HEK293T (cell line): ENCODE measurements around the gene ZCCHC7.

ENCODE experiments used
- ARNT ChIP-seq: fragments of 450-650 bp; IDR thresholded peaks from 2 replicates; pipeline ENCODE4 v1.6.1; 2017; ENCODE audit warnings: mild to moderate bottlenecking
- BHLHE40 ChIP-seq: fragments of 450-650 bp; IDR thresholded peaks from 2 replicates; pipeline ENCODE4 v1.6.1; 2016; ENCODE audit warnings: mild to moderate bottlenecking, moderate library complexity, borderline replicate concordance
- CTBP1 ChIP-seq: fragments of 450-650 bp; IDR thresholded peaks from 2 replicates; pipeline ENCODE4 v1.6.1; 2016; ENCODE audit warnings: borderline replicate concordance
- ELF4 ChIP-seq: fragments of 450-650 bp; IDR thresholded peaks from 2 replicates; pipeline ENCODE4 v1.6.1; 2017; ENCODE audit warnings: antibody characterized with exemption
- FOXA1 ChIP-seq: fragments of 450-650 bp; IDR thresholded peaks from 2 replicates; pipeline ENCODE4 v1.6.1; 2016; ENCODE audit warnings: mild to moderate bottlenecking
- FOXM1 ChIP-seq: fragments of 450-650 bp; IDR thresholded peaks from 2 replicates; pipeline ENCODE4 v1.6.1; 2017; ENCODE audit warnings: mild to moderate bottlenecking, borderline replicate concordance
- LEF1 ChIP-seq: fragments of 450-650 bp; IDR thresholded peaks from 2 replicates; pipeline ENCODE4 v1.6.1; 2017; ENCODE audit warnings: mild to moderate bottlenecking, borderline replicate concordance
- NFRKB ChIP-seq: fragments of 450-650 bp; IDR thresholded peaks from 2 replicates; pipeline ENCODE4 v1.6.1; 2016; ENCODE audit warnings: mild to moderate bottlenecking, moderate library complexity
- SP1 ChIP-seq: fragments of 450-650 bp; IDR thresholded peaks from 2 replicates; pipeline ENCODE4 v1.6.1; 2017
- SUZ12 ChIP-seq: fragments of 450-650 bp; IDR thresholded peaks from 2 replicates; pipeline ENCODE4 v1.6.1; 2016; ENCODE audit warnings: mild to moderate bottlenecking
- TARDBP ChIP-seq: fragments of 450-650 bp; IDR thresholded peaks from 2 replicates; pipeline ENCODE4 v1.6.1; 2016
- TF ChIP-seq, protein P1 (sequence below): fragments of 450-650 bp; IDR thresholded peaks from 2 replicates; pipeline ENCODE4 v1.6.1; 2016

DNA sequence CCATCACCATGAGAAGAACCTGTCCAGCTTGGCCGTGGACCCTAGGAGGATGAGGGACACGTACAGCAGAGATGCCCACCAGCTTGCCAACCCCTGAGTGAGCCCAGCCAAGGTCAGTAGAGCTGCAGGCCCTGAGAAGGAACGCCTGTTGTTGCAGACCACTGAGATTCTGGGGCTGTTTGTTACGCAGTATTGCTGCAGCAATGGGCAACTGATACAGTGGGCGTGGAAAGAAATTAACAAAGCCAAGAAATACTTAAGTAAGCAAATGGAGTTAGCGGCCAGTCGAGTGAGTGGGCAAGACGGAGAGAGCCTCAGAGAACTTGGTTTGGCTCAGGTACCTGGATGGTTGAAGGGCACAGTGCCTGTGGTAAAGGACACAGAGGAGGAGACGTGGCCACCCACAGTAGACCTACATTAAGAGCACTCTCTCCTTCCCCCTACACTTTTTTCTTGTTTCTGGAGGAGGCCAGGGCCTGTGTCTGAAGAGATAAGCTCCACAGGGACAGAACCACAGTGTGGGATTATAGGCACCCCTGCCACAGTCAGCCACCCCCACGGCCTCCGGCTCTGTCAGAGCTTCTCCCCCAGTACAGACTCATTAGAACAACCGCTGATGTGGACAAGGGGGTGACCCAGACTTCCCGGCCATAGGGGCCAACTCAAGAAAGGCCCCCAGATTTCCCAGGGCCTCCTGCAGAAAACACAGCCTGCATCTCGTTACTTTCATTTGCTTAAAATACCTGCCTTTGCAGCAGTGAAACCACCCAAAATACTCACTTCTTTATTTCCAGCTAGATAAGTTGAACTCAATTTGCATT, 262.0 kb downstream of the ZCCHC7 start:
- no peak for TF ChIP-seq FOXM1
- no peak for TF ChIP-seq BHLHE40
- no peak for TF ChIP-seq CTBP1
- no peak for TF ChIP-seq SUZ12
- no peak for TF ChIP-seq TARDBP
- TF ChIP-seq FOXA1, result no peak
- no peak for TF ChIP-seq ELF4
- TF ChIP-seq ARNT, result no peak
- no peak for TF ChIP-seq LEF1
- TF ChIP-seq SP1, result no peak
- no peak for TF ChIP-seq NFRKB
- TF ChIP-seq, protein P1, sequence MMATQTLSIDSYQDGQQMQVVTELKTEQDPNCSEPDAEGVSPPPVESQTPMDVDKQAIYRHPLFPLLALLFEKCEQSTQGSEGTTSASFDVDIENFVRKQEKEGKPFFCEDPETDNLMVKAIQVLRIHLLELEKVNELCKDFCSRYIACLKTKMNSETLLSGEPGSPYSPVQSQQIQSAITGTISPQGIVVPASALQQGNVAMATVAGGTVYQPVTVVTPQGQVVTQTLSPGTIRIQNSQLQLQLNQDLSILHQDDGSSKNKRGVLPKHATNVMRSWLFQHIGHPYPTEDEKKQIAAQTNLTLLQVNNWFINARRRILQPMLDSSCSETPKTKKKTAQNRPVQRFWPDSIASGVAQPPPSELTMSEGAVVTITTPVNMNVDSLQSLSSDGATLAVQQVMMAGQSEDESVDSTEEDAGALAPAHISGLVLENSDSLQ, result no peak
